ENCODE data around the gene F2R.

GRCh38 chr5:76747706-76748105, 31.8 kb downstream of the F2R start:
- TF ChIP-seq CTCF (IDR thresholded peaks at IDR 0.05; ENCODE audit: extremely low read depth in 1 of 2, insufficient read depth in 1 of 2, low read depth in 1 of 2, low read length in 2 of 2) (no peak), POLR2AphosphoS5 (IDR thresholded peaks at IDR 0.05; ENCODE audit: insufficient read depth, low read depth, low read length) (no peak), FOS (IDR thresholded peaks at IDR 0.05; ENCODE audit: borderline replicate concordance, insufficient read depth, low read length) (no peak), POLR2A (IDR thresholded peaks at IDR 0.05; ENCODE audit: low read depth, low read length) (no peak)

All from endothelial cell of umbilical vein (primary cell).